Parathyroid adenoma (tissue), 2 donors: Measurements from ENCODE around the gene AKAP1.

Source experiments
- H2AFZ ChIP-seq: fragments of 300-600 bp; sonication (generic); one replicate; pipeline ENCODE4 v1.7.0; 2017; ENCODE audit warnings: antibody characterized with exemption, mild to moderate bottlenecking
- H3K27ac ChIP-seq: fragments of 300-600 bp; sonication (generic); one replicate; pipeline ENCODE4 v1.7.0; 2017
- H3K27me3 ChIP-seq: fragments of 300-600 bp; sonication (generic); one replicate; pipeline ENCODE4 v1.7.0; 2017; ENCODE audit warnings: low read length; ENCODE audit not compliant: control insufficient read depth, insufficient read depth
- H3K36me3 ChIP-seq: fragments of 300-600 bp; sonication (generic); one replicate; pipeline ENCODE4 v1.7.0; 2017; ENCODE audit warnings: low read length; ENCODE audit not compliant: control insufficient read depth, insufficient read depth
- H3K4me1 ChIP-seq: fragments of 300-600 bp; sonication (generic); one replicate; pipeline ENCODE4 v1.7.0; 2017; ENCODE audit warnings: control low read depth
- H3K4me2 ChIP-seq: fragments of 300-600 bp; sonication (generic); one replicate; pipeline ENCODE4 v1.7.0; 2017; ENCODE audit warnings: low read length
- H3K4me3 ChIP-seq: fragments of 300-600 bp; sonication (generic); one replicate; pipeline ENCODE4 v1.7.0; 2017; ENCODE audit warnings: low read depth, low read length
- H3K79me2 ChIP-seq: fragments of 300-600 bp; sonication (generic); one replicate; pipeline ENCODE4 v1.7.0; 2017; ENCODE audit warnings: control low read depth
- H3K9ac ChIP-seq: fragments of 300-600 bp; sonication (generic); one replicate; pipeline ENCODE4 v1.7.0; 2017; ENCODE audit warnings: mild to moderate bottlenecking
- H3K9me3 ChIP-seq: fragments of 300-600 bp; sonication (generic); one replicate; pipeline ENCODE4 v1.7.0; 2017; ENCODE audit warnings: low read length; ENCODE audit not compliant: control insufficient read depth
- TF ChIP-seq, protein P1 (sequence below): fragments of 300-600 bp; sonication (generic); IDR thresholded peaks from one replicate; pipeline ENCODE4 v1.7.0; 2017; ENCODE audit warnings: antibody characterized with exemption, mild to moderate bottlenecking
- donor health status: primary hyperparathyroidism.

The AKAP1 gene

DNA sequence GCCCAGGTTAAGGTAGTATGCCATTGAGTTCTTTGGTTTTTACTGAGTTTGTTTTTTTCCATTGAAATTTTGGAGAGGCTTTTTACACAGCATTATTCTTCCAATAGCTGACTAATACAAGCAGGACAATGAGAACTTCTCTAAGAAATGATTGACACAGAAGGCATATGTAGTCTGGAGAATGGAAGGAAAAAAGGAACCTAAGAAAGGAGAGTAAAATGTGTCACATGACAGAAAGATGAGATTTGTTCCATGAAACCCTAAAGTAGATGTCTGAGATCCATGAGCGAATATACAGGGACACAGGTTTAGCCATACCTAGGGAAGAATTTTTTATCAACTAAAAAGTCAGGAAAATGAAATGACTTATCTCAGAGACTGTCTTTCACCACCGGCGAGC, 80.7 kb downstream of the AKAP1 start:
- H3K36me3 ChIP-seq, result no peaks in the 10 kb centered on the region
- no peaks in the 10 kb centered on the region for H3K27me3 ChIP-seq
- H3K79me2 ChIP-seq, result no peaks in the 10 kb centered on the region
- H3K4me1 ChIP-seq, result peaks cover 17% of the 10 kb centered on the region
- H3K4me3 ChIP-seq, result no peak overlapping the region
- no peak overlapping the region for H3K4me2 ChIP-seq
- TF ChIP-seq, protein P1, sequence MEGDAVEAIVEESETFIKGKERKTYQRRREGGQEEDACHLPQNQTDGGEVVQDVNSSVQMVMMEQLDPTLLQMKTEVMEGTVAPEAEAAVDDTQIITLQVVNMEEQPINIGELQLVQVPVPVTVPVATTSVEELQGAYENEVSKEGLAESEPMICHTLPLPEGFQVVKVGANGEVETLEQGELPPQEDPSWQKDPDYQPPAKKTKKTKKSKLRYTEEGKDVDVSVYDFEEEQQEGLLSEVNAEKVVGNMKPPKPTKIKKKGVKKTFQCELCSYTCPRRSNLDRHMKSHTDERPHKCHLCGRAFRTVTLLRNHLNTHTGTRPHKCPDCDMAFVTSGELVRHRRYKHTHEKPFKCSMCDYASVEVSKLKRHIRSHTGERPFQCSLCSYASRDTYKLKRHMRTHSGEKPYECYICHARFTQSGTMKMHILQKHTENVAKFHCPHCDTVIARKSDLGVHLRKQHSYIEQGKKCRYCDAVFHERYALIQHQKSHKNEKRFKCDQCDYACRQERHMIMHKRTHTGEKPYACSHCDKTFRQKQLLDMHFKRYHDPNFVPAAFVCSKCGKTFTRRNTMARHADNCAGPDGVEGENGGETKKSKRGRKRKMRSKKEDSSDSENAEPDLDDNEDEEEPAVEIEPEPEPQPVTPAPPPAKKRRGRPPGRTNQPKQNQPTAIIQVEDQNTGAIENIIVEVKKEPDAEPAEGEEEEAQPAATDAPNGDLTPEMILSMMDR, result no peak
- no peak overlapping the region for H3K9ac ChIP-seq
- H3K27ac ChIP-seq, result peak overlapping the region; percentile 53
- peak overlapping the region; percentile 35 for H2AFZ ChIP-seq
- H3K9me3 ChIP-seq, result no peaks in the 10 kb centered on the region

DNA sequence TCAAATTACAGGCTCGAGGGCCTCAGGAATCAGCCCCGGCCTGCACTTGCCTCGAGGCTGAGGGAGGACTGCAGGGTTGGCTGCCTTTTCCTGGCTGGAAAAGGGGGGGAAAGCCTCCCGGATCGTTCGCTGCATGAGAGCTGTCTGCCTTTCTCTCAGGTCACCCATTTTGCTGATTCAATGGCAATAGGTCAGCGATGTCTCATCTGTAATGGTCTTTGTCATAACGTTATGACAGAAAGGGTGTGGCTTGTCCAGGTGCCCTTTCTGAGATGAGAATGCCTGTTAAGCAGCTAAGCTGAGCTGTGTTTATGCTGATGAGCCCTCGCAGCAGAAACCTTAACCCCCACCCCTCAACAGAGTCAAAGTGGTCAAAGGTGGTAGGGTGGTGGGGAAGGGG, 81.8 kb downstream of the AKAP1 start:
- Histone ChIP-seq H2AFZ (peak overlapping the region; percentile 51), H3K79me2 (no peaks in the 10 kb centered on the region), H3K27me3 (no peaks in the 10 kb centered on the region), H3K27ac (peak overlapping the region; percentile 53), H3K4me2 (peak overlapping the region; percentile 42), H3K9me3 (no peaks in the 10 kb centered on the region), H3K4me1 (peaks cover 17% of the 10 kb centered on the region), H3K4me3 (no peak overlapping the region), H3K9ac (no peak overlapping the region), H3K36me3 (no peaks in the 10 kb centered on the region)
- TF ChIP-seq, protein P1, result no peak

DNA sequence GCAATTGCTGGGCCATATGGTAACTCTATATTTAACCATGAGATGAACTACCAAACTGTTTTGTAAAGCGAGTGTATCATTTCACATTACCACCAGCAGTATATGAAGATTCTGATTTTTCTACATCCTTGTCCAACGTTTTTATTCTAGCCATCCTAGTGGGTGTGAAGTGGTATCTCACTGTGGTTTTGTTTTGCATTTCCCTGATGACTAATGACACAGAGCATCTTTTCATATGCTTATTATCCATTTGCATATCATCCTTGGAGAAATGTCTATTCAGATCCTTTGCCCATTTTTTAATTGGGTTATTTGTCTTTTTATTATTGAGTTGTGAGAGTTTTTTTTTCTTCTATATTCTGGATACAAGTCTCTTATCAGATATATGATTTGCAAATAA, 83.6 kb downstream of the AKAP1 start:
- Histone ChIP-seq H3K27me3 (no peaks in the 10 kb centered on the region), H3K4me1 (peaks cover 20% of the 10 kb centered on the region), H3K4me2 (no peak overlapping the region), H3K27ac (no peak overlapping the region), H3K9me3 (no peaks in the 10 kb centered on the region), H3K4me3 (no peak overlapping the region), H2AFZ (no peak overlapping the region), H3K79me2 (no peaks in the 10 kb centered on the region), H3K36me3 (no peaks in the 10 kb centered on the region), H3K9ac (no peak overlapping the region)
- TF ChIP-seq, protein P1, result no peak

DNA sequence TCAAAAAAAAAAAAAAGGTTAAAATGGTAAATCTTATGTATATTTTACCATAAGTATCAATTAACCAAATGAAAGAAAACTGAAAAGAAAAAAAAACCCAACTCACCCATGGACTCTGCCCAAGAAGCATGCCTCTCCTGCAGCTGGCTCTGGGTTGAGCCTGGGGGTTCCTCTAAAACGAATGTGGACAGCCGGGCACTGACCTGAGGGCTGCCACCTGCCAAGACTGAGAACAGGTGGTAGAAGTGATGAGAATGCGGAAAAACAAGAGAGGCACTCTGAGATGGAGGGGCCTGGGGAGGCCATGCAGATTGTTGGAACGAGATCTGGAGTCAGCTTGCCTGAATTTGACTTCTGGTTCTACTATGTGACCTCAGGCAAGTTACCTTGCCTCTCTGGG, 85.8 kb downstream of the AKAP1 start:
- Histone ChIP-seq H3K4me2 (no peak overlapping the region), H3K9ac (no peak overlapping the region), H3K4me1 (peaks cover 14% of the 10 kb centered on the region), H3K36me3 (no peaks in the 10 kb centered on the region), H2AFZ (no peak overlapping the region), H3K27me3 (no peaks in the 10 kb centered on the region), H3K9me3 (no peaks in the 10 kb centered on the region), H3K4me3 (no peak overlapping the region), H3K79me2 (no peaks in the 10 kb centered on the region), H3K27ac (no peak overlapping the region)
- TF ChIP-seq, protein P1, result no peak
